DMS79 treated with DMSO at 0.1 percent for 48 hours (cell line): Measurements from ENCODE around the gene SIGLEC12.

Source experiments
- DNase-seq: peaks from one replicate; lab custom pipeline; 2025; lab: John Stamatoyannopoulos, UW

SIGLEC12 gene

GRCh38 chr19:51501594-51502263, at the start of gene SIGLEC12:
TSS of gene SIGLEC12 (minus strand) at chr19:51501800. CDS start at chr19:51501733, 67 bp downstream.
- no peak for DNase-seq

- no peak for DNase-seq
These were observed 49.5 kb upstream of the SIGLEC12 start for GRCh38 chr19:51550848-51551672.

GRCh38 chr19:51549533-51550324, 48.1 kb upstream of the SIGLEC12 start:
- DNase-seq: no peak

- DNase-seq: no peak
These were observed 47.3 kb upstream of the SIGLEC12 start for GRCh38 chr19:51548891-51549305.

- no peak for DNase-seq
These were observed 46.6 kb upstream of the SIGLEC12 start for GRCh38 chr19:51548213-51548651.

GRCh38 chr19:51547397-51548212, 46.0 kb upstream of the SIGLEC12 start:
- DNase-seq: no peak

GRCh38 chr19:51546650-51547396, 45.2 kb upstream of the SIGLEC12 start:
- no peak for DNase-seq

- no peak for DNase-seq
These were observed 44.6 kb upstream of the SIGLEC12 start for GRCh38 chr19:51546107-51546649.

GRCh38 chr19:51544038-51544437, 42.4 kb upstream of the SIGLEC12 start:
- no peak for DNase-seq

GRCh38 chr19:51542699-51543098, 41.1 kb upstream of the SIGLEC12 start:
- DNase-seq: no peak

- no peak for DNase-seq
These were observed 40.1 kb upstream of the SIGLEC12 start for GRCh38 chr19:51541458-51542357.

- no peak for DNase-seq
These were observed 38.3 kb upstream of the SIGLEC12 start for GRCh38 chr19:51539821-51540366.

- no peak for DNase-seq
These were observed 33.9 kb upstream of the SIGLEC12 start for GRCh38 chr19:51535535-51535934.

GRCh38 chr19:51531349-51532315, 30.0 kb upstream of the SIGLEC12 start, which contains the start of gene SIGLEC6:
TSS of gene SIGLEC6 (minus strand) at chr19:51531670. CDS start at chr19:51531648, 22 bp downstream.
- no peak for DNase-seq

GRCh38 chr19:51530616-51531015, 29.0 kb upstream of the SIGLEC12 start:
- DNase-seq: no peak

- DNase-seq: no peak
These were observed 27.7 kb upstream of the SIGLEC12 start for GRCh38 chr19:51529301-51529700.

GRCh38 chr19:51525651-51526050, 24.1 kb upstream of the SIGLEC12 start:
- no peak for DNase-seq
